Caco-2 (cell line): ENCODE data around the gene SEC31B. TPM values are rescaled to one million over a fixed set of nuclear protein-coding genes. Genes with fewer than 3 reads are reported as not detected.

ENCODE experiments used
- BruUV-seq: library from RNA; stranded (reverse); fragments of 400-500 nt; replicated peaks from 2 replicates; lab custom pipeline; 2021; lab: Mats Ljungman, UMichigan
- CTCF ChIA-PET: fragments of 300-600 bp; sonication (Branson Sonifier 250); formaldehyde crosslinking; loops from one replicate; lab custom pipeline; 2022; ENCODE audit warnings: antibody characterized with exemption; lab: Charles Lee
- POLR2A ChIA-PET: fragments of 300-600 bp; sonication (Branson Sonifier 250); formaldehyde crosslinking; loops from one replicate; lab custom pipeline; 2022; ENCODE audit warnings: antibody characterized with exemption; lab: Charles Lee
- DNase-seq, 2 experiments: peaks; one replicate each; pipeline versions ENCODE4 v3.0.0 to v3.0.0-alpha.2; 2020 to 2022
- H3K27me3 ChIP-seq: replicated peaks from 2 replicates; pipeline ENCODE4 v1.6.0; 2011; ENCODE audit warnings: low read length; ENCODE audit not compliant: control insufficient read depth, insufficient read depth
- H3K36me3 ChIP-seq: 2 replicates; pipeline ENCODE4 v1.5.1; 2011; ENCODE audit warnings: low read length; ENCODE audit not compliant: control insufficient read depth, insufficient read depth
- H3K4me1 ChIP-seq: fragments of 250-450 bp; sonication (Bioruptor Pico); 2 replicates; pipeline ENCODE4 v1.5.1; 2020; ENCODE audit warnings: mild to moderate bottlenecking
- H3K4me3 ChIP-seq: 2 replicates; pipeline ENCODE4 v1.5.1; 2011; ENCODE audit warnings: low read depth, mild to moderate bottlenecking, control low read depth, low read length
- H3K9me3 ChIP-seq: fragments of 250-450 bp; sonication (Bioruptor Pico); 2 replicates; pipeline ENCODE4 v1.5.1; 2020; ENCODE audit warnings: mild to moderate bottlenecking, moderate library complexity
- H3K27ac Mint-ChIP-seq: one replicate; pipeline ENCODE4 v1.8.0; 2022; ENCODE audit warnings: mixed read lengths; ENCODE audit not compliant: unreplicated experiment
- H3K27me3 Mint-ChIP-seq: one replicate; pipeline ENCODE4 v1.8.0; 2022; ENCODE audit warnings: mixed read lengths; ENCODE audit not compliant: insufficient read depth, unreplicated experiment
- H3K36me3 Mint-ChIP-seq: one replicate; pipeline ENCODE4 v1.8.0; 2022; ENCODE audit warnings: mild to moderate bottlenecking, mixed read lengths; ENCODE audit not compliant: insufficient read depth, unreplicated experiment
- H3K4me1 Mint-ChIP-seq: one replicate; pipeline ENCODE4 v1.8.0; 2022; ENCODE audit warnings: low read depth, mixed read lengths; ENCODE audit not compliant: unreplicated experiment
- H3K4me3 Mint-ChIP-seq: one replicate; pipeline ENCODE4 v1.8.0; 2022; ENCODE audit warnings: mild to moderate bottlenecking, moderate library complexity, mixed read lengths; ENCODE audit not compliant: unreplicated experiment
- H3K9me3 Mint-ChIP-seq: one replicate; pipeline ENCODE4 v1.8.0; 2022; ENCODE audit warnings: mixed read lengths; ENCODE audit not compliant: unreplicated experiment
- CTCF ChIP-seq, 2 experiments: fragments of 200-600 bp in 1 of 2; IDR thresholded peaks; 1 replicate in 1 of 2; 2 replicates in 1 of 2; pipeline versions ENCODE4 v1.5.1 to v1.8.0; 2011 to 2022; ENCODE audit warnings: antibody characterized with exemption in 1 of 2, control low read depth in 1 of 2, inconsistent platforms in 1 of 2, low read depth in 1 of 2, low read length in 1 of 2, mild to moderate bottlenecking in 1 of 2, moderate library complexity in 1 of 2; ENCODE audit not compliant: insufficient read depth in 1 of 2, severe bottlenecking in 1 of 2, unreplicated experiment in 1 of 2
- intact Hi-C: fragments of 100-400 bp; cut with micrococcal nuclease; formaldehyde crosslinking; loops from one replicate; pipeline ENCODE4 v1.10.0; 2022; ENCODE audit not compliant: unreplicated experiment
- total RNA-seq: library from RNA; stranded (reverse); gene quantifications from 2 replicates; pipeline ENCODE4 v1.2.3, GENCODE V29; 2022

Gene SEC31B
- total RNA-seq, 1 experiment from 2014 or later, result 5.1 TPM

DNA sequence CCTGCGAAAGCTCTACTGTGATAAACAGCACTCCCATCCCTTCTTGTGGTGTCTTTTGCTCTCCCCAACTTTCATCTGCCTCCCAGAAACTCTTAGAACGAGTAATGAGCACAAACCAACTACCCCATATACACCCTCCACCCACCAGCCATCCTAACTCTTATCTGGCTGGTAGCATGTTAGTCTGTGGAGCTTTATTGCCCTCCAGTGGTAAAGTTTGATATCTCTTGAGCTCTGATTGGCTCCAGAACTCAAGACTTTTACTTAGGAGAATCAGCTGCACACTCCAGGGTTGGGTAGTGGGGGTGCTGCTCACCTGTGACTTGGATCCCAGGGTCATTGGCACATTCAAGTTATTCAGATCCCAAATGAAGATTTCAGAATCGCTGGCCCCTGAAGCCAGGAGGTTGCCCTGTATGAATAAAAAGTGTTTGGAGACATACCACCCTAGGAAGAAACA, 10.9 kb downstream of the SEC31B start:
- no TSS peak for BruUV-seq
- Mint-ChIP-seq H3K4me3 (no peak overlapping the region), H3K27me3 (no peaks in the 10 kb centered on the region), H3K9me3 (no peaks in the 10 kb centered on the region), H3K4me1 (peaks cover 12% of the 10 kb centered on the region), H3K36me3 (no peaks in the 10 kb centered on the region), H3K27ac (no peak overlapping the region)
- Histone ChIP-seq H3K36me3 (no peaks in the 10 kb centered on the region), H3K9me3 (no peaks in the 10 kb centered on the region), H3K4me1 (peaks cover 20% of the 10 kb centered on the region), H3K4me3 (no peak overlapping the region), H3K27me3 (no peaks in the 10 kb centered on the region)
- ChIA-PET CTCF (interaction anchor here (0.5 to 5.0 kb wide), 27 partner anchors 10 to 448 kb away, joined by 3 to 38 read pairs (median 4); partner anchors contain the start of genes HIF1AN and SCD), POLR2A (interaction anchor here (0.8 kb wide), 1 partner anchor 149 kb away, joined by 3 read pairs; no protein-coding TSS in a partner anchor)
- peak; percentile 55 to 61 for TF ChIP-seq CTCF (IDR thresholded peaks at IDR 0.05; ENCODE audit: insufficient read depth in 1 of 2, low read depth in 1 of 2, low read length in 1 of 2, severe bottlenecking in 1 of 2, unreplicated experiment in 1 of 2)
- DNase-seq, result peak in 1 of 2 experiments; percentile 68
- intact Hi-C loops, result loop anchor here (1.0 to 5.0 kb wide), 7 partner anchors 26 to 281 kb away; partner anchors contain the start of gene CHUK

GRCh38 chr10:100508266-100508665, 11.4 kb downstream of the SEC31B start:
- TF ChIP-seq CTCF (IDR thresholded peaks at IDR 0.05; ENCODE audit: insufficient read depth in 1 of 2, low read depth in 1 of 2, low read length in 1 of 2, severe bottlenecking in 1 of 2, unreplicated experiment in 1 of 2), result no peak
- DNase-seq, result no peak
- Histone ChIP-seq H3K9me3 (no peaks in the 10 kb centered on the region), H3K4me1 (peaks cover 22% of the 10 kb centered on the region), H3K27me3 (no peaks in the 10 kb centered on the region), H3K4me3 (no peak overlapping the region), H3K36me3 (no peaks in the 10 kb centered on the region)
- no peaks in the 10 kb centered on the region for H3K36me3 Mint-ChIP-seq
- no TSS peak for BruUV-seq
- H3K4me3 Mint-ChIP-seq, result no peak overlapping the region
- ChIA-PET POLR2A (interaction anchor here (0.8 kb wide), 1 partner anchor 148 kb away, joined by 3 read pairs; no protein-coding TSS in a partner anchor), CTCF (interaction anchor here (0.9 to 5.0 kb wide), 19 partner anchors 10 to 370 kb away, joined by 3 to 38 read pairs (median 5); partner anchors contain the start of gene HIF1AN)
- intact Hi-C loops, result loop anchor here (1.0 to 5.0 kb wide), 7 partner anchors 26 to 281 kb away; partner anchors contain the start of gene CHUK
- peaks cover 12% of the 10 kb centered on the region for H3K4me1 Mint-ChIP-seq
- H3K27me3 Mint-ChIP-seq, result no peaks in the 10 kb centered on the region
- H3K27ac Mint-ChIP-seq, result no peak overlapping the region
- H3K9me3 Mint-ChIP-seq, result no peaks in the 10 kb centered on the region

DNA sequence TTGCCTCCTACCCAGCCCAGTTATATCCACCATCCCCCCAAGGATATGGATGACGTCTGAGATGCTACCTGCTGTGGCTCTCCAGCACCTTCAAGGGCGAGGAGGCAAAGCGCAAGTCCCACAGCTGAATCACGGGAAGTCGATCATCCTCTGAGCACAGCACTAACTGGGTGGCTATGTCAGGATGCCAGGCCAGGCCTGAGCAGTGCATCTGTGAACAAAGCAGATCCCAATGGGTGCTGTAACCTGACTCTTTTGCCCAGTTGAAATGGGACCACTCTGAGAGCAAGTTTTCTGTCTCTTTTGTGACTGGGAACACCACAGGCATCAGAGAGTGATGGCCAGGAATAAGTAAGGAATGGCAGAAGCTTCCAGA, 12.3 kb downstream of the SEC31B start:
- H3K27me3 Mint-ChIP-seq, result no peaks in the 10 kb centered on the region

More for the DNA sequence above, 12.3 kb downstream of the SEC31B start:
- H3K4me3 ChIP-seq, result no peak overlapping the region
- peaks cover 19% of the 10 kb centered on the region for H3K4me1 ChIP-seq
- ChIA-PET CTCF (interaction anchor here (2.0 to 5.0 kb wide), 3 partner anchors 11 to 61 kb away, joined by 8 to 38 read pairs (median 37); no protein-coding TSS in a partner anchor), POLR2A (no interaction called here)
- DNase-seq, result no peak
- no peaks in the 10 kb centered on the region for H3K9me3 ChIP-seq
- H3K36me3 ChIP-seq, result no peaks in the 10 kb centered on the region
- BruUV-seq, result no TSS peak
- no peaks in the 10 kb centered on the region for H3K9me3 Mint-ChIP-seq
- no peaks in the 10 kb centered on the region for H3K36me3 Mint-ChIP-seq
- H3K27me3 ChIP-seq, result no peaks in the 10 kb centered on the region
- intact Hi-C loops, result loop anchor here (5.0 kb wide), 1 partner anchor 280 kb away; the partner anchor contains the start of gene CHUK
- no peak overlapping the region for H3K27ac Mint-ChIP-seq
- H3K4me1 Mint-ChIP-seq, result peaks cover 12% of the 10 kb centered on the region
- no peak for TF ChIP-seq CTCF (IDR thresholded peaks at IDR 0.05; ENCODE audit: insufficient read depth in 1 of 2, low read depth in 1 of 2, low read length in 1 of 2, severe bottlenecking in 1 of 2, unreplicated experiment in 1 of 2)
- no peak overlapping the region for H3K4me3 Mint-ChIP-seq
